Hematopoietic multipotent progenitor cell treated with erythropoietin and hydrocortisone succinate and interleukin-3 and kit ligand, for 8 days (in vitro differentiated cells): Measurements from ENCODE around the gene VPS8.
A peak's percentile ranks its signal among the peaks of the same experiment; 100 is the strongest.

Experiments
- DNase-seq: peaks from one replicate; pipeline ENCODE4 v3.0.0-alpha.2; 2015

VPS8 gene

DNA sequence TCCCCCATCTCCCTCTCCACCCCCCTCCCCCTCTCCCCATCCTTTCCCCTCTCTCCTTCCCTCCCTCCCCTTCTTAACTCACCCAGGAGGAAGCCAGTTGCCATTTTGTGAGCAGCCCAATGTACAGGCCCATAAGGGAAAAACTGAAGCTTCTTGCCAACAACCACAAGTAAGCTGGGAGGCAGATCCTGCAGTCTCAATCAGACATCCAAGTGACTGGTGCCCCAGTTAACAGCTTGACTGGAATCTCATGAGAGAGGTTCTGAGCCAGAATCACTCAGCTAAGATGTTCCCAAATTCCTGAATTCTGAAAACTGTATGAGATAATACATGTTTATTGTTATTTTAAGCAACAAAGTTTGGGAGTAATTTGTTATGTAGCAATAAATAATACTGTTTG is 250.2 kb downstream of the VPS8 start:
- no peak for DNase-seq

DNA sequence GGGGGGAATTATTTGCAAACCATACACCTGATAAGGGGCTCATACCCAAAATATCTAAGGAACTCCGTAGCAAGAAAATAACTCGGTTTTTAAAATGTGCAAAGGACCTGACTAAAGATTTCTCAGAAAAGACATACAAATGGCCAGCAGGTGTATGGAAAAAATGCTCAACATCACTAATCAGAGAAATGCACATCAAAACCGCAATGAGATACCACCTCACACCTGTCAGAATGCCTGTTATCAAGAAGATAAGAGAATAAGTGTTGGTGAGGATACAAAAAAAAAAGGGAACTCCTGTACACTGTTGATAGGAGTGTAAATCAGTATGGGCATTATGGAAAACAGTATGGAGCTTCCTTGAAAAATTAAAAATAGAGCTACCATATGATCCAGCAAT is 251.5 kb downstream of the VPS8 start:
- DNase-seq, result no peak

GRCh38 chr3:185065059-185065458 is 253.1 kb downstream of the VPS8 start:
- peak; percentile 21 for DNase-seq

DNA sequence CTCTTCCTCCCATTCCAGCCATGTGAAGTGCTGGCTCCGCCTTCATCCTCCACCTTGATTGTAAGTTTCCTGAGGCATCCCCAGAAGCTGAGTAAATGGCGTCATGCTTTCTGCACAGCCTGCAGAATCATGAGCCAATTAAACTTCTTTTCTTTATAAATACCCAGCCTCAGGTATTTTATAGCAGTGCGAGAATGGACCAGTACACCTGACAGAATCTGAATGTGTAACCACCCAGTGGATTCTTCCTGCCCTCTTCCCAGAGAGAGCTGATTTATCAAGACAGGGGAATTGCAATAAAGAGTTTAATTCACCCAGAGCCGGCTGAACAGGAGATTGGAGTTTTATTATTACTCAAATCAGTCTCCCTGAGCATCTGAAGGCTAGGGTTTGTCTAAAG is 254.3 kb downstream of the VPS8 start:
- DNase-seq, result no peak

DNA sequence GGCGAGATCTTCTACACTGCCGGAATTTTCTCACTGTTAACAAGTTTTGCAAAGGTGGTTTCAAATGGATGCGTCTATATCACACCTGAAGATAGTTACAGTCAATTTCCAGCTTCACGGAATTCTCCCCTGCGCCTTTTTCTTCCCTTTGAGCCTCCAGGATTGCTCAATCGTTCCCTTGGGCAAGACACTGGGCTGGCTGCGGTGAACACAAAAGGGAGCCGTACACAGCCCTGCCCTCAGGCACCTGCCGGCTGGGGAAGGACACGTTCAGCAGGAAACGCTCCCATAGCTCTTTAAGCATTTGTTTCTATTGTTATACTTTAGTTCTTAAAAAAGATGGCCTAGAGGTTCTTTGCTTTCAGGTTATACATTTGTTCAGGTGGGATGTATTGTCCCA is 255.2 kb downstream of the VPS8 start:
- no peak for DNase-seq

DNA sequence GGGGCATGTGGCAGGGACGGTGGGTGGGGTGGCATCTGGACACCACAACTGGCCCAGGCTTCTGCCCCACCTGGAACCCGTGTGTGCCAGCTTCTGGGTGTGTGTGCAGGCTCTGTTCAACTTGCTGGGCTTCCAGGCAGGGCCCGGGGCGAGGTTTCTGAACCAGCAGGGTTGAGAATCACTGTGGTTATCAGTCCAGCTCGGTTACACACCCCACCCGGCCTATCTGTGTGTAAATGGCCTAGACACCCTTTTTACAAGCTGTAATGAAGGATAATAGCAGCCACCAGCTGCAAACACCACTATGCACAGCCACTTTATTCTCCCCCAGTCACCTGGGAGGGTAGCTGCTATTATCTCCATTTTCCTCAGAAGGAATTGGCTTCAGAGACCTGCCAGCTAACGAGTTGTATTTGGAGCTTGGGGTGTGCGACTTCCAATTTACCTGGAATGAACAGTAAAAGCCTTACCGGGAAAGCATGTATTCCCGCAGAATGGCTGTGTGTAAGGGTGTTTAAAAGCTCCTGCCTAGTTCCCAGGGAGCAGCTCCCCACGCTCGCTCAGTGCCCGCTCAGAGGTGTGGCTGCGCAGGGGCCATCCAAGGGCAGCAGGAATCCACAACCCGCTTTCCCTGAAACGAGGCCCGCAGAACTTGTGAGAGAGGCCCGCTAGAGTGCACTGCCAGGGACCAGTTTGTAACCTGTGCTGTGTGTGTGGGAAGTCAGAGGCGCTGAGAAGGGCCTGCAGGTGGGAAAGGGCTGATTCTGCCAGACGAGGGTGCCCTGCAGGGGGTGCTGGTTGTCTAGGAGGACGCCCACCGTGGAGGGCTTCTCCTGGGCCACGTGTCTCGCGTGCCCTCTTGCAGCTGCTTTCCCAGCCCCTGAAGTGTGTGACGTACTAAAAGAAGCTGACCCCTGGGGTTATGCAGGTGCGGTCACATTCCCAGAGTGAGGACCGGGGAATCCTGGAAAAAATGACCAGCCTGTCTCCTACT is 257.4 kb downstream of the VPS8 start:
- peak; percentile 84 for DNase-seq

GRCh38 chr3:185070491-185071286 is 258.7 kb downstream of the VPS8 start:
- peak; percentile 7 for DNase-seq

- no peak for DNase-seq
Observed at GRCh38 chr3:185071287-185071800, 259.4 kb downstream of the VPS8 start.

DNA sequence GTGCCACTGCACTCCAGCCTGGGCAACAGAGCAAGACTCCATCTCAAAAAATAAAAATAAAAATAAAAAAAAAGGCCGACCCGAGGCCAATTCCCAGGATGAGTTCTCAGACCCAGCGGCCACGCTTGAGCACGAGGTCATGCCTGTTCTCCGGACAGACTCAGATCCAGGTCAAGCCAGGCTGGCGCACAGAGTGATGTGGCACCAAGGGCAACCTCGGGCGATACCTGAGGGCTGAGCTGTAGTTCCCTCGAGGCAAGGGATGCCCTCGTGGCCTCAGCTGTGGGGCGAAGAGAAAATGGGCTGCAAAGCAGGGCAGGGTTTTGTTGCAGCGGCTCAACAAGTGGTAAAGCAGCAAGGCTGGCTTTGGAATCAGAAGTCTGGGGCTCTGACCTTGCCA is 263.6 kb downstream of the VPS8 start:
- DNase-seq, result no peak

- DNase-seq, result no peak
Observed at GRCh38 chr3:185076219-185076618, 264.3 kb downstream of the VPS8 start.

- no peak for DNase-seq
Observed at GRCh38 chr3:185079625-185080024, 267.7 kb downstream of the VPS8 start.

DNA sequence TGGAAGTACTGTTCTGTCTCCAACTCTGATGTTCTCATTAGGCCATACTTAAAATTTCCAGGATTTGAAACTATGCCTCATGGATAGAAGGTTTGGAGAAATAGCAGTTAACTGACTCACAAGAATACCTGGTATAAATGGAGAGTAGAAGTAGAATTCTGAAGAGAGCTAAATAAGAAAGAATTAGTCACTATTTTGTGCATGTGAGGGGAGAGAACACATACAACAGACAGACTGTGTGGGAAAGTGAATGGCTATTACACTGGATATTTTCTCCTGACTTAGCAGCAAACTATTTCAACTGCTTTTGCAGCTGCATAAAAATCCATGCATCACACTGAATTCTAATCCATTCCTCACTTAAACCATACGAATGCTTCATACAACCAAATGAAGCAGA is 269.6 kb downstream of the VPS8 start:
- no peak for DNase-seq

DNA sequence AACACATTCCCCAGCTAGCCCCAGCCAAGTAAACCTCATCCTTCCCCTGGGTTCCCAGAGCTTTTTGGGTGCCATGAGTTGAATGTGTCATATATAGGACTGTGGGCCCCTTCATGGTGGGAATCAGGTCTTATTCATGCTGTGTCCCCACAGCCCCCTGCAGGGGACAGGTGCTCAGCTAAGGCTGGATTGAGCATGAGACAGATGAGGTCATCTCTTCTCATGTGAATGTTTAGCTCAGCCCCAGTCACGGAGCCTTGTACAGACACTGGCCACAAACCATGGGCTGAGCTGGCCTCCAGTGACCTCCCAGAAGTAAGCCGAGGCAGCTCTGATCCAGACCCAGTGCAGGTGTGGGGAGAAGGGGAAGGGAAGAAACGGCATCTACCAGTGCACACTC is 270.2 kb downstream of the VPS8 start:
- DNase-seq, result no peak

DNA sequence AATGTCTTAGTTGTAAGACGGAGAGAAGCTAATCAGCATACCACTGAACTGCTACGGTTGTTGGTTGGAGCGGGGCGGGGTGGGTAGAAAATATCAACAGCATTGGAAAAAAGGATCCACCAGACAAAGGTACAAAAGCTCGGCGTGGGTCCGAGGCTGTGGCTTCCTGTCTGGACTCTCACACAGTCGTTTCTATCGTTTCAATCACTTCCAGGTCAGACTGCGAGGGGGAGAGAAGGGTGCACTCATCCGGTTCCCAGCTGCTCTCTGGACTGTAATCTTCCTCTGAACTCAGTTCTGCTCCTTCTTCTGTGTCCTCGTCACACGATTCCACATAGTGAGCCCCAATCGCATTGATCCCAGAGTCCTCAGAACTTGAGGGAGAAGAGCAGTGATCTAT is 270.9 kb downstream of the VPS8 start:
- no peak for DNase-seq

- no peak for DNase-seq
Observed at GRCh38 chr3:185084402-185084801, 272.4 kb downstream of the VPS8 start.

GRCh38 chr3:185084901-185085300 is 272.9 kb downstream of the VPS8 start:
- no peak for DNase-seq

- DNase-seq, result no peak
Observed at GRCh38 chr3:185087419-185087818, 275.5 kb downstream of the VPS8 start.

- DNase-seq, result no peak
Observed at GRCh38 chr3:185089343-185089742, 277.4 kb downstream of the VPS8 start.

DNA sequence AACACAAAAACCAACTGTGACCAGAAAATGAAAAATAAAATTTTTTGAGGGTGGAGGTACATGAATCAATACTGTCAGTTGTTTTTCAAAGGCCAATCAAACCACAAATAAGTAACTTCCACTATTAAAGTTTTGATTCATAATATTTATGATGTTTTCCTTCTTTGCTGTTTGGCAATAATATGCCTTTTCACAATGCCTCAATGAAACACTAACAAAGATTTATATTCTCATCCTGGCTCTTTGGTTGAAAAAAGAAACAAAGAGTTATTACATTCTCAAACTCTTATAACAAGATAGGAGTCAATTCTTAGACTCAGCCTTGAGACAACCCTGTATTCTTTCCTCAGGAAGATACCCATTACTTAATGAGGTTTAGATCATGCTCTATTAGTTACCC is 277.8 kb downstream of the VPS8 start:
- DNase-seq, result no peak

DNA sequence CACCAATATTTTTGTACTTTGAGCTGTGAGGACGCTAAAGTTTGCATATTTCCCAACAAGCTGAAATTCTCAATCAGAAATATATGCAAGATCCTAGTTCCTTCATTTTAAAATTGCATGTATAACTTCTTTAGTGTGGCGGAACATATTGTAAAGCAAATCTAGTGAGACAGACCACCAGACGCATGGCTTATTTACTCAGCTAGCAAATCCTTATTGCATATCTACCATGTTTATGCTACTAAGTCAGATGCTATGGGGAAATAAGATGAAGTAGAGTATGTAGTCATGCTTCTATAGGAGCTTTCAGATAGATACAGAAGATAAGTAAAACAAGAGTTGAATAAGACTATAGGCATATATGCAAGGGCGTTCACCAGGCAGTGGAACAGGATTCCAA is 278.8 kb downstream of the VPS8 start:
- no peak for DNase-seq

GRCh38 chr3:185093116-185093515 is 281.1 kb downstream of the VPS8 start:
- no peak for DNase-seq

DNA sequence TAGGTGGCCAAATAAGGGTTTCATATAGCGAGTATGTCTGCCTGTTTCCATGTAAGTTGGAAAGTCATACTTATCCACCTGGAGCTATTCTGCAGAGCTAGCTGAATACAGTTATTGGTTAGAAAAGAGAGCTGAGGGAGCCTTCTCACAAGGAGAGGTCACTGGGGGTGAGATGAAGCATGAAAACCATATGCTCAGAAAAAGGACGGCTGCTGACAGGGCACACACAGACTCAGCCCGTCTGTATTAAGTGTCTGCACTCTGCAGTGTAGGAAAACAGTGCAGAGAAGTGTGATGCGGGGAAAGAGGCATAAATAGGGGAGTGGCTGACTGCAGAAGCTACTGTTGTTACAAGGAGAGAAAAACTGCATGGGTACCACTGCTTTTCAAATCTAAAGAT is 282.7 kb downstream of the VPS8 start:
- no peak for DNase-seq
